ENCODE data around the gene FADS6. TPM values are rescaled to one million over a fixed set of nuclear protein-coding genes. Genes with fewer than 3 reads are reported as not detected.

FADS6 gene
- total RNA-seq, 1 experiment from 2014 or later, result not detected

DNA sequence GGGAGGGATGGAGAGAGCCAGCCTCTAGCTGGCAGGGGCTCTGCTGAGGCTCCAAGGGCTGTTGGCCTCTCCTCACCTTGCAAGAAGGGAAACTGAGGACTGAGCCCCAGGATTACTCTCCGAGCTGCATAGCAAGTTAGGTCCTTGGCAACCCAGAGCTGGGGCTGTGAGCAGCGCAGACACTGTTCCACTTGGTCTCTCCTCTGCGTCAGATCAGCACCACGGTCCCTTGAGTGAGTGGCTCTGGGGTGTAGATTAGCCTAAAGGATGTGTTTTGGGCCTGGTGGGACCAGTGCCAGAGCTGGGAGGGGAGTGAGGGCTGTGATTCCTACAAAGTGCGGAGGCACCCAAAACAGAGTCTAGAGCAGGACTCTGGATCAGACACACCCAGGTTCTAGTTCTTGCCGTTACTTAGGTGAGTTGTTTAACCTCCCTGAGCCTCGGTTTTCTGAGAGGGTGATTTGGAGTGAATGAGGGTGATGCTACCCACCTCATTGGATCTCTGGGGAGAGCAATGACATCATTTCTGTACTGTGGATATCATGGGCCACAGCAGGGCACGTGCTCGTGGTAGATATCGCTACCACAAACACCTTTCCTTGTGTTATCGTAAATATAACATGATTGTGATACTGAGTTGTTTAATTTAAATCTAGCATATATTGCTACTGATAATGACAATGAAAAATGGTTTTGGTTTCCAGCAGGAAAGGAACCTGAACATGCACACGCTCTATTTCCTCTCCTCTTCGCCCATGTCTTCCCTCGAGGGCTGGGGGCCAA lies 8.1 kb upstream of the FADS6 start:
- no peak for DNase-seq
- Mint-ChIP-seq H3K4me1 (ENCODE audit: low read depth, unreplicated experiment) (no peaks in the 10 kb centered on the region), H3K36me3 (ENCODE audit: insufficient read depth, unreplicated experiment) (no peaks in the 10 kb centered on the region), H3K4me3 (ENCODE audit: low read depth, unreplicated experiment) (no peak overlapping the region), H3K27ac (ENCODE audit: unreplicated experiment) (no peak overlapping the region), H3K27me3 (ENCODE audit: unreplicated experiment) (peaks cover 58% of the 10 kb centered on the region), H3K9me3 (ENCODE audit: low read depth, unreplicated experiment) (no peaks in the 10 kb centered on the region)
- no TSS peak for BruUV-seq (replicated peaks)
- intact Hi-C loops (cut with micrococcal nuclease; ENCODE audit: unreplicated experiment), result no loop called here
- no peak for TF ChIP-seq CTCF (IDR thresholded peaks at IDR 0.05; ENCODE audit: unreplicated experiment)
- CTCF ChIA-PET, result interaction anchor here (0.6 kb wide), 1 partner anchor 348 kb away, joined by 4 read pairs; no protein-coding TSS in a partner anchor

DNA sequence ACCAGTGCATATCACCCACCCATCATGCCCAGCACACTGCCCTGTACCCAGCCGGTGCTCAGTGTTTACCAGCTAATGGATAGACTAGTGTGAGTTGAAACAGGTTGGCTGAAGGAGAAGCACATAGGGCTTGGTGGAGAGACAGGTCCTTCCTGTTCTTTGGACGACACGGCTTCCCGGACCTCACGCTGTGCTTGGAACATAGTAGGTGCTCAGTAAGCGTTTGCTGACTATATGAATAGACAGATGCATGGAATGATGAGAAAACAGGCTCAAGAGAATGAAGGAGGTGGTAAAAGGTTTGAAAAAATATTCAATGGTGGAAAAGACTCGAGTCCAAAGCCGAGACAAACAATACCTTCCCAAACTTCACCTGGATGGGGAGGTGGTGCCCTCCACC lies 6.8 kb upstream of the FADS6 start:
- Mint-ChIP-seq H3K27me3 (ENCODE audit: unreplicated experiment) (peaks cover 66% of the 10 kb centered on the region), H3K4me1 (ENCODE audit: low read depth, unreplicated experiment) (no peaks in the 10 kb centered on the region), H3K36me3 (ENCODE audit: insufficient read depth, unreplicated experiment) (no peaks in the 10 kb centered on the region), H3K4me3 (ENCODE audit: low read depth, unreplicated experiment) (no peak overlapping the region), H3K9me3 (ENCODE audit: low read depth, unreplicated experiment) (no peaks in the 10 kb centered on the region), H3K27ac (ENCODE audit: unreplicated experiment) (no peak overlapping the region)
- intact Hi-C loops (cut with micrococcal nuclease; ENCODE audit: unreplicated experiment), result no loop called here
- no peak for TF ChIP-seq CTCF (IDR thresholded peaks at IDR 0.05; ENCODE audit: unreplicated experiment)
- no TSS peak for BruUV-seq (replicated peaks)
- no peak for DNase-seq
- CTCF ChIA-PET, result interaction anchor here (1.0 kb wide), 1 partner anchor 72 kb away, joined by 5 read pairs; no protein-coding TSS in a partner anchor

- Mint-ChIP-seq H3K4me3 (ENCODE audit: low read depth, unreplicated experiment) (no peak overlapping the region), H3K27me3 (ENCODE audit: unreplicated experiment) (peaks cover 76% of the 10 kb centered on the region), H3K4me1 (ENCODE audit: low read depth, unreplicated experiment) (no peaks in the 10 kb centered on the region), H3K36me3 (ENCODE audit: insufficient read depth, unreplicated experiment) (no peaks in the 10 kb centered on the region), H3K27ac (ENCODE audit: unreplicated experiment) (no peak overlapping the region), H3K9me3 (ENCODE audit: low read depth, unreplicated experiment) (no peaks in the 10 kb centered on the region)
- no peak for TF ChIP-seq CTCF (IDR thresholded peaks at IDR 0.05; ENCODE audit: unreplicated experiment)
- intact Hi-C loops (cut with micrococcal nuclease; ENCODE audit: unreplicated experiment), result no loop called here
- DNase-seq, result no peak
- CTCF ChIA-PET, result no interaction called here
- BruUV-seq (replicated peaks), result no TSS peak
Observed at GRCh38 chr17:74898376-74898946, 5.0 kb upstream of the FADS6 start.

GRCh38 chr17:74893936-74894671 lies 671 bp upstream of the FADS6 start:
- Mint-ChIP-seq H3K36me3 (ENCODE audit: insufficient read depth, unreplicated experiment) (no peaks in the 10 kb centered on the region), H3K27ac (ENCODE audit: unreplicated experiment) (no peak overlapping the region), H3K9me3 (ENCODE audit: low read depth, unreplicated experiment) (no peaks in the 10 kb centered on the region), H3K4me3 (ENCODE audit: low read depth, unreplicated experiment) (peak overlapping the region; percentile 57), H3K4me1 (ENCODE audit: low read depth, unreplicated experiment) (no peaks in the 10 kb centered on the region), H3K27me3 (ENCODE audit: unreplicated experiment) (peaks cover 83% of the 10 kb centered on the region)
- DNase-seq, result no peak
- no TSS peak for BruUV-seq (replicated peaks)
- intact Hi-C loops (cut with micrococcal nuclease; ENCODE audit: unreplicated experiment), result no loop called here
- TF ChIP-seq CTCF (IDR thresholded peaks at IDR 0.05; ENCODE audit: unreplicated experiment), result no peak
- CTCF ChIA-PET, result interaction anchor here (0.6 kb wide), 3 partner anchors 21 to 452 kb away, joined by 4 to 6 read pairs (median 5); no protein-coding TSS in a partner anchor

All from Calu3 (cell line).